GM13976 (cell line): ENCODE results near the gene LAMA1.

ENCODE experiments used
- DNase-seq: peaks from one replicate; pipeline ENCODE4 v3.0.0; 2012; ENCODE audit warnings: low spot score
- CTCF ChIP-seq: IDR thresholded peaks from 2 replicates; pipeline ENCODE4 v1.5.1; 2012; ENCODE audit warnings: borderline replicate concordance, mild to moderate bottlenecking; ENCODE audit not compliant: insufficient read depth; ENCODE audit errors: extremely low read depth, missing control alignments, control extremely low read depth
- in situ Hi-C: fragments of 300-500 bp; cut with MboI; formaldehyde crosslinking; loops from one replicate; pipeline ENCODE4 v1.12.0; 2022; ENCODE audit warnings: low sequenced_read_pairs, mixed read lengths, inconsistent platforms; ENCODE audit not compliant: unreplicated experiment

LAMA1 gene

GRCh38 chr18:6928359-6928758 lies 189.2 kb downstream of the LAMA1 start:
- no peak for TF ChIP-seq CTCF
- DNase-seq, result no peak
- in situ Hi-C loops, result no loop called here

GRCh38 chr18:6927153-6927552 lies 190.4 kb downstream of the LAMA1 start:
- DNase-seq, result no peak
- in situ Hi-C loops, result no loop called here
- TF ChIP-seq CTCF, result no peak

- no peak for DNase-seq
- no peak for TF ChIP-seq CTCF
- in situ Hi-C loops, result no loop called here
Observed at GRCh38 chr18:6923220-6923619, 194.4 kb downstream of the LAMA1 start.

GRCh38 chr18:6921571-6921970 lies 196.0 kb downstream of the LAMA1 start:
- TF ChIP-seq CTCF, result no peak
- no peak for DNase-seq
- in situ Hi-C loops, result no loop called here

GRCh38 chr18:6920099-6920955 lies 197.3 kb downstream of the LAMA1 start:
- TF ChIP-seq CTCF, result peak; percentile 56
- in situ Hi-C loops, result no loop called here
- peak; percentile 52 for DNase-seq

- in situ Hi-C loops, result no loop called here
- no peak for TF ChIP-seq CTCF
- no peak for DNase-seq
Observed at GRCh38 chr18:6917072-6917471, 200.5 kb downstream of the LAMA1 start.

GRCh38 chr18:6901286-6901926 lies 216.2 kb downstream of the LAMA1 start:
- in situ Hi-C loops, result no loop called here
- no peak for DNase-seq
- no peak for TF ChIP-seq CTCF
